GM08714 (cell line): ENCODE data around the gene WDR55.
"Not testable (repeated sequence)": the region's sequence is repeated elsewhere in the genome, so short reads cannot be mapped to it uniquely, and the experiment has no call there.

Experiments
- H3K4me3 ChIP-seq: fragments of 200-500 bp; sonication (Bioruptor generic); 2 replicates; pipeline ENCODE4 v1.5.1; 2014; ENCODE audit warnings: mild to moderate bottlenecking, low read length, inconsistent platforms
- ZNF274 ChIP-seq: IDR thresholded peaks from 2 replicates; pipeline ENCODE4 v1.6.1; 2012; ENCODE audit warnings: mild to moderate bottlenecking, low read depth, low read length

Gene WDR55

DNA sequence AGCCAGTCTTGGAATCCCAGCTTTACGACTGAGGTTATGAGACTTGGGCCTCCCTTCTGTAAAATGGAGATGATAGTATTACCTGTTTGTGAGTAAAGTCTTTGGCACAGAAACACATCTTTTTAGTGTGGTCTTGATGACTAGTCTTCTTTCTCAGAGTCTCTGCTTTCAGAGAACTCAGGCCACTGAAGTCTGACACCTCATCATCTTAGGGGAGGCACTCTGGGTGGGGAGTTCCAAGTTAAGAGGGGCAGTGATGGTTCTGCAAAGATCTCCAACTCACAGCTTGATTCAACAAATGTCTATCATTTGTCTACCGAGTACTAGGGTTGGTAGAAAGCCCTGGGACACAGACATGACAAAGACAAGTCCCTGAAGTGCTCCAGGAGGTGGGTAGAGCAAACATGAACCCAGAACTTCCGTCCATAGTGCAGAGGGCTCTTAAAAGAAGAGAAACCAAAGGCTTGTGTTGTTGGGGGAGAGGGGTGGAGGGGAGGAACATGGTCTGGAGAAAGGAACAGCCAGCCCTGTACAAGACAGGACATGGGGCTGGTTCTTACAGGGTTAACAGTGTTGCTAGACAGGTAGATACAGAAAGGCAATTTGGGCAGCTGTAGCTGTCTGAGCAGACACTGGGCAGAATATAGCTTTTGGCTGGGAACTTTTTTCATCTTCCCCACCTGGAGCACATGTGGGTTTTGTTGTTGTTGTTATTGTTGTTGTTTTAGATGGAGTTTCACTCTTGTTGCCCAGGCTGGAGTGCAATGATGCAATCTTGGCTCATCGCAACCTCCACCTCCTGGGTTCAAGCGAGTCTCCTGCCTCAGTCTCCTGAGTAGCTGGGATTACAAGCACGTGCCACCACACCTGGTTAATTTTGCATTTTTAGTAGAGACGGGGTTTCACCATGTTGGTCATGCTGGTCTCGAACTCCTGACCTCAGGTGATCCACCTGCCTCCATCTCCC, 29.1 kb upstream of the WDR55 start:
- no peak overlapping the region for H3K4me3 ChIP-seq
- TF ChIP-seq ZNF274: no peak

- TF ChIP-seq ZNF274: no peak
- H3K4me3 ChIP-seq: no peak overlapping the region
Measured at GRCh38 chr5:140637371-140638100, 27.2 kb upstream of the WDR55 start.

DNA sequence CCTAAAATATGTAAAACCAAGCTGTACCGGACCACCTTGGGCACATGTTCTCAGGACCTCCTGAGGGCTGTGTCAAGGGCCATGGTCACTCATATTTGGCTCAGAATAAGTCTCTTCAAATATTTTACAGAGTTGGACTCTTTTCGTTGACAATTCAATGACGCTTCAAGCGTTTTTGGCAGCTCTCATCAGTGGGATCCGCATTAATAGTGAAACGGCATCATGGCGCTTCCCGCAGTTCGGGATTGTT, 25.9 kb upstream of the WDR55 start:
- peak overlapping the region; percentile 53; the same call in 1 of the 2 replicates for H3K4me3 ChIP-seq

- TF ChIP-seq ZNF274: no peak
- H3K4me3 ChIP-seq: peak within 1 kb of the TSS; percentile 73
Measured at GRCh38 chr5:140639148-140639981, 25.3 kb upstream of the WDR55 start, which contains the start of gene TMCO6. Gene TMCO6 (plus strand): TSS chr5:140639451. CDS start chr5:140639528, 77 bp downstream.

- no peak for TF ChIP-seq ZNF274
- no peak overlapping the region for H3K4me3 ChIP-seq
Measured at GRCh38 chr5:140641716-140642115, 23.0 kb upstream of the WDR55 start.

DNA sequence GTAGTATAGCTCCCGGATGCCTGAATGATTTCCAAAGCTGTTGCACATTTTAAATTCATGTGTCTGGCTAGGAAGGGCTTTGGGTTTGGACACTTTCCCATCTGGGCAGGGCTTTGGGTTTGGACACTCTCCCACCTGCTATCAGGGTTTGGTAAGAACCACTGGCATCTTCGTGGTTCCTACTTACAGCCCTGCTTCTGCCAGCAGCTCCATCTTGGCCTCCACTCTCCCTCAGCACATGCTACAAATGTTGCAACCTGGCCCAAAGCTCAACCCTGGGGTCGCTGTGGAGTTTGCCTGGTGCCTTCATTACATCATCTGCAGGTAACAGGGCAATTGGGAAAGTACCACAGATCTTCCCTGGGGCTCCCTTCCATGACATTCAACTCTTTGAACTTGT, 22.0 kb upstream of the WDR55 start:
- no peak overlapping the region for H3K4me3 ChIP-seq
- no peak for TF ChIP-seq ZNF274

DNA sequence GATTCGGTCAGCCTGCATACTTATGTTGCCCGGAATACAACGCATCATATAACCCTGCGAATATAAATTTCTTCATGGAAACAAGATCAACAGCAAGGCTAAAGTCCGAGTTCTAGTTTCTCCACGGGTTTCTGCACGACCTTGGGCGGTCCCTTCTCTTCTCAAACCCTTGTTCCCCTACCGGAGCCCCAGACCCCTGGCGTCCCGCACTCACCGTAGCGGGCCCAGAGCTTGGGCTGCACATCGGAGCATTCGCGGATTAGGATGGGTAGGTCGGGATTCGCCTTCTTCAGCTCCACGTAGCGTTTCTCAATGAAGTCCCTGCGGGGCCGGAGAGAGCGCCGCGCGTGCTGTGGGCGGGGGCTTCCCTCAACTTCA, 17.7 kb upstream of the WDR55 start:
- H3K4me3 ChIP-seq: peak overlapping the region; percentile 87
- no peak for TF ChIP-seq ZNF274

DNA sequence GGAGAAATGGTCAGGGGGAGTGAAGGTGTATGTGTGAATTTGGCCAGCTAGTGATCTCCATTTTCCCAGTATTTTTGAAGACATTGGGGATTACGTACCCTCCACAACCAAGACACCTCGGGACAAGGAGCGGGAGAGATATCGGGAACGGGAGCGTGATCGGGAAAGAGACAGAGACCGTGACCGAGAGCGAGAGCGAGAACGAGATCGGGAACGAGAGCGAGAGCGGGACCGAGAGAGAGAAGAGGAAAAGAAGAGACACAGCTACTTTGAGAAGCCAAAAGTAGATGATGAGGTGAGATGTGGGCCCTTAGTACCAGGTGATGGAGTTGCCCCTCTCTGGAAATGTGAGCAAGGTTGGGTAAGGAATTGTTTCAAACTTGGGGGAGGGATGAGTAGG, 5.8 kb upstream of the WDR55 start:
- no peak for TF ChIP-seq ZNF274

DNA sequence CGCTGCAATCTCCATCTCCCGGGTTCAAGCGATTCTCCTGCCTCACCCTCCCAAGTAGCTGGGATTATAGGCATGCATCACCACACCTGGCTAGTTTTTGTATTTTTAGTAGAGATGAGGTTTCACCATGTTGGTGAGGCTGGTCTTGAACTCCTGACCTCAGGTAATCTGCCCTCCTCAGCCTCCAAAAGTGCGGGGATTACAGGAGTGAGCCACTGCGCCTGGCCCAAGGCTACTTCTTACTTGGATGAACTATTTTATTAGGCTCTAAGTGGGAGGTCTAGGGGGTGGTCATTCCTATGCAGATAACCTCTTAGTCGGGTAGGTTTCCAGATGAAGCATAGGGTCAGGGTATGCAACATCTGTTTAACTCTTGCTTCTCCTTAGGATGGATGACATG, 4.3 kb upstream of the WDR55 start:
- not testable (repeated sequence) for H3K4me3 ChIP-seq

More for the DNA sequence above, 5.8 kb upstream of the WDR55 start:
- no peak overlapping the region for H3K4me3 ChIP-seq

DNA sequence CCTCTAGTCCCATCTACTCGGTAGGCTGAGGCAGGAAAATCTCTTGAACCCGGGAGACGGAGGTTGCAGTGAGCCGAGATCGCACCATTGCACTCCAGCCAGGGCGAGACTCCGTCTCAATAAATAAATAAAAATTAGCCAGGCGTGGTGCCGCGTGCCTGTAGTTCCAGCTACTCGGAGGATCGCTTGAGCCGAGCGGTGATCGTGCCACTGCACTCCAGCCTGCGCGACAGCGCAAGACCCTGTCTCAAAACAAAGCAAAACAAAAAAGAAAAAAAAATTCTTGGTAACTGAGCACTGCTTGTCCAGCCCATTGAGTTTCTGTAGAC, 710 bp upstream of the WDR55 start:
- peak overlapping the region; percentile 93; the same call in 1 of the 2 replicates for H3K4me3 ChIP-seq
- TF ChIP-seq ZNF274: no peak

GRCh38 chr5:140671035-140671434, 6.3 kb downstream of the WDR55 start:
- not testable (repeated sequence) for H3K4me3 ChIP-seq

DNA sequence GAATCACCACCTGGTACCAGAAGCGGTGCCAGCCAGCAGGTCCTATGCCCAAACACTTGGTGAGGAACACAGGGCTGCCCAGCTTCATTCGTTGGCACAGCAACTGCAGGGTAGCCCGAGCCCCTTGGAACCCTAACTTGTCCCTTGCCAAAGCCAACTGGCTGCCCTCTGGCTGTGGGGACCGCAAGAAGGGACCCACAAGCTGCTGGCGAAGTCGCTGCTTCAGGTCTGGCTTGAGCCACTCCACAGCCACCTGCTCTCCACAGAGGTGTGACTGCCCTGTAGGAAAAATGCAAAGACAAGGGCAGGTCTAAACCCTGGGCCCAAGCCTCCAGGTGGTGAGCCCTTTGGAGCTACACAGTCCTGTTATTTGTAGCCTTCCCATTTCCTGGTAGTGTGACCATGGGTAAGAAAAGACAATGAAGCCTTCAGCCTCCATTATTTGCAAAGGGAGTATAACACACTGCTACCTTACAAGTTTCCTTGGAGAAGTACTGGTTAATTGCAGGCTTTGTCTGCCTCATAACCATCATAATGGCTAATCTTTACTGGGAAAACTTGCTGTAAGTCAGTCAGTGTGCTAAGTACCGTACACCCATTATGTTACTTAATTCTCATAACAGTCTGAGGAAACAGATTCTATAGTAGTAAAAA, 6.9 kb downstream of the WDR55 start:
- no peak overlapping the region for H3K4me3 ChIP-seq
- TF ChIP-seq ZNF274: no peak

- H3K4me3 ChIP-seq: no peak overlapping the region
Measured at GRCh38 chr5:140672455-140673186, 7.9 kb downstream of the WDR55 start.

More at GRCh38 chr5:140672455-140673186, 7.9 kb downstream of the WDR55 start:
- no peak for TF ChIP-seq ZNF274
